Aorta (tissue), 5 donors: Measurements from ENCODE around the gene CFAP157. TPM values are rescaled to one million over a fixed set of nuclear protein-coding genes. Genes with fewer than 3 reads are reported as not detected.
A peak's percentile ranks its signal among the peaks of the same experiment; 100 is the strongest.

Experiments
- ATAC-seq: fragments of 200-7000 bp; cut with Tn5 transposase; one replicate; pipeline ENCODE4 v1.9.1; 2022; ENCODE audit warnings: moderate library complexity; ENCODE audit not compliant: low FRiP score
- DNase-seq, 2 donors: peaks; one replicate each; pipeline ENCODE4 v3.0.0-alpha.2; 2020
- H3K27ac ChIP-seq, 2 donors: one replicate each; pipeline ENCODE4 v1.5.1; 2013; ENCODE audit warnings: low read length in 2 of 2, mild to moderate bottlenecking in 2 of 2, moderate library complexity in 2 of 2, control low read depth in 1 of 2, inconsistent platforms in 1 of 2, low read depth in 1 of 2
- H3K27me3 ChIP-seq, 2 donors: one replicate each; pipeline ENCODE4 v1.6.1; 2013; ENCODE audit warnings: control low read depth in 1 of 2, low read length in 1 of 2, mild to moderate bottlenecking in 1 of 2, moderate library complexity in 1 of 2; ENCODE audit not compliant: insufficient read depth in 2 of 2, control insufficient read depth in 1 of 2
- H3K36me3 ChIP-seq, 2 donors: one replicate each; pipeline ENCODE4 v1.6.1; 2013; ENCODE audit warnings: control low read depth in 1 of 2, low read length in 1 of 2, mild to moderate bottlenecking in 1 of 2; ENCODE audit not compliant: insufficient read depth in 2 of 2, control insufficient read depth in 1 of 2
- H3K4me1 ChIP-seq, 2 donors: one replicate each; pipeline ENCODE4 v1.6.1; 2013; ENCODE audit warnings: low read length in 2 of 2, control low read depth in 1 of 2, mild to moderate bottlenecking in 1 of 2, moderate library complexity in 1 of 2; ENCODE audit not compliant: insufficient read depth in 2 of 2, control insufficient read depth in 1 of 2
- H3K4me3 ChIP-seq, 2 donors: one replicate each; pipeline ENCODE4 v1.5.1; 2013; ENCODE audit warnings: low read length in 2 of 2, control low read depth in 1 of 2, mild to moderate bottlenecking in 1 of 2
- H3K9me3 ChIP-seq: one replicate; pipeline ENCODE4 v1.6.1; 2013; ENCODE audit warnings: mild to moderate bottlenecking, low read length; ENCODE audit not compliant: control insufficient read depth
- WGBS, 2 donors: extraction: QIAGEN DNeasy Blood & Tissue Kit; methylation state at CpG; one replicate each; pipeline ENCODE4 v1.1.7; 2013; 5-methylcytosine and 5-hydroxymethylcytosine counted together
- intact Hi-C, 2 donors: fragments of 100-400 bp; cut with DNase I; formaldehyde crosslinking; loops; one replicate each; pipeline versions ENCODE4 v1.14.2 to v1.15.0; 2022
- polyA plus RNA-seq, 2 donors: library from polyadenylated mRNA; stranded (reverse); fragments of 200-250 nt; gene quantifications; one replicate each; pipeline ENCODE4 v1.2.3, GENCODE V29; 2013
- total RNA-seq, 2 donors: library from RNA; stranded (reverse); fragmentation: NEBNext Ultra II Directional; extraction: Animal tissue kit (Norgen Biotek cat#: 25700); gene quantifications; one replicate each; pipeline ENCODE4 v1.2.1, GENCODE V29; 2021
- donor health status: healthy with polysubstance abuse.
- donor health status: Bipolar disorder and iron deficiency.
- donor health status: DM: no; HTN: no; CAD: no.
- donor health status: DM: no; HTN: no; CAD: no.
- donor health status: DM: yes; HTN: yes; CAD: no.

The CFAP157 gene
- total and polyA plus RNA-seq, 4 donors = 0.16 to 0.69 (median 0.60) TPM; not detected in 1

DNA sequence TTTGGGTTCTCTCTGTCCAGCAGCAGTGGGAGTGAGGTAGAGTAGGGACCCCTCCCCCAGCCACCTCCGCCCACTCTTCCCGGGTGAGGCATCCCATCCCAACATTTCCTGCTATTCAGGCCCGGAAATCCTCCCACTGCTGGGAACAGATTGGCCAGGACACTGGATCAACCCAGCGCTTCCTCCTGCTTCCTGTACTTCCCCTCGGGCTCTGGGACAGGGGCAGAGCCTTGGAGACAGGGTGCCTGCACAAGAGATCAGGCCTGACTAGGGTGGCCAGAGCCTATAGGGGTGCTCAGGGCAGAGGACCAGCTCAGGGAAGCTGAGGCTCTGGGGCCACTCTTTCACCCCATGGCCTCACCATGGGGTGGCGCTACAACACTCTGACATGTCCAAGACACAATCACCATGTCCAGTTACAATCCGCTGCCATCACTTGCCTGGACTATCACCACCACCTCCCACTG, 57.2 kb downstream of the CFAP157 start:
- Histone ChIP-seq H3K27me3 (no peaks in the 10 kb centered on the region), H3K27ac (no peak overlapping the region), H3K4me3 (no peak overlapping the region), H3K9me3 (no peaks in the 10 kb centered on the region), H3K36me3 (no peaks in the 10 kb centered on the region), H3K4me1 (no peaks in the 10 kb centered on the region)
- intact Hi-C loops = no loop called here
- WGBS, 2 donors = 59 to 64% methylated on average over 7 of the region's 7 CpGs
- DNase-seq = peak in 1 of 2 donors; percentile 80
- peak; percentile 49 for ATAC-seq

DNA sequence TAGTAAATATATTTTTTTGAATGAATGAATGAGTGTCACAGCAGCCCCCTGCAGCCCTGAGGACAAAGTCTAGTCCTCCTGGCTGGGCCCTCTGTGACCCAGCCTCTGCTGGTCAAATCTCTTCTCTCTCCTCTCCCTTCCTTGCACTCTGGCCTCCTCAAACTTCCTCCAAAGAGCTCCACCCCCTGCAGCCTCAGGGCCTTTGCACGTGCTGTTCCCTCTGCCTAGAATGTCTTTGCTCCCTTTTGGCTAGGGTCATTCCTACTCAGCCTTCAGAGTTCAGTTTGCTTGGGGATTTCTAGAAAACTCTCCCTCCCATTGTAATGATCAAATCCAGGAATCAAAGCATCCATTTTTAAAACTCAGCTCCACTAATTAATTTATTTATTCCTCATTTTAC, 58.6 kb downstream of the CFAP157 start:
- Histone ChIP-seq H3K4me1 (no peaks in the 10 kb centered on the region), H3K36me3 (no peaks in the 10 kb centered on the region)
- WGBS, 2 donors = 92 to 96% methylated on average over 1 of the region's 1 CpG

More for the DNA sequence above, 58.6 kb downstream of the CFAP157 start:
- ATAC-seq (no peak), DNase-seq (no peak)
- H3K27me3 ChIP-seq = no peaks in the 10 kb centered on the region
- no peaks in the 10 kb centered on the region for H3K9me3 ChIP-seq
- no peak overlapping the region for H3K27ac ChIP-seq
- intact Hi-C loops = no loop called here
- no peak overlapping the region for H3K4me3 ChIP-seq

Other genes with a start within 250 kb of the CFAP157 start
- 10 to 100 TPM; 50.0 to 69.0 TPM for gene STXBP1, start 94.7 kb upstream of the CFAP157 start, total RNA-seq
- 10 to 100 TPM in 1 of 2 donors, 1 to 10 TPM in 1; 6.6 to 20.7 TPM for gene STXBP1, start 94.7 kb upstream of the CFAP157 start, polyA plus RNA-seq
- gene PTRH1, start 8.7 kb downstream of the CFAP157 start, total RNA-seq = 10 to 100 TPM in 1 of 2 donors, 1 to 10 TPM in 1; 9.8 to 12.2 TPM
- gene PTRH1, start 8.7 kb downstream of the CFAP157 start, polyA plus RNA-seq = 10 to 100 TPM; 12.1 to 23.2 TPM
- under 1 TPM; 0.16 to 0.30 TPM for gene TTC16, start 9.1 kb downstream of the CFAP157 start, total RNA-seq
- not detected for gene TTC16, start 9.1 kb downstream of the CFAP157 start, polyA plus RNA-seq
- gene TOR2A, start 28.3 kb downstream of the CFAP157 start, total RNA-seq = 1 to 10 TPM; 5.8 to 8.0 TPM
- gene TOR2A, start 28.3 kb downstream of the CFAP157 start, polyA plus RNA-seq = 10 to 100 TPM in 1 of 2 donors, 1 to 10 TPM in 1; 4.5 to 12.7 TPM
- 10 to 100 TPM; 19.7 to 34.8 TPM for gene SH2D3C, start 71.7 kb downstream of the CFAP157 start, total RNA-seq
- gene SH2D3C, start 71.7 kb downstream of the CFAP157 start, polyA plus RNA-seq = 1 to 10 TPM in 1 of 2 donors, under 1 TPM in 1; 0.13 to 2.0 TPM
- gene CDK9, start 79.0 kb downstream of the CFAP157 start, total RNA-seq = 100 to 1,000 TPM; 103 to 131 TPM
- gene CDK9, start 79.0 kb downstream of the CFAP157 start, polyA plus RNA-seq = 100 to 1,000 TPM in 1 of 2 donors, 10 to 100 TPM in 1; 29.3 to 115 TPM
- gene FPGS, start 95.9 kb downstream of the CFAP157 start, total RNA-seq = 10 to 100 TPM; 61.9 to 77.7 TPM
- gene FPGS, start 95.9 kb downstream of the CFAP157 start, polyA plus RNA-seq = 100 to 1,000 TPM in 1 of 2 donors, 10 to 100 TPM in 1; 15.2 to 116 TPM
- 100 to 1,000 TPM; 339 to 538 TPM for gene ENG, start 147.7 kb downstream of the CFAP157 start, total RNA-seq
- gene ENG, start 147.7 kb downstream of the CFAP157 start, polyA plus RNA-seq = 100 to 1,000 TPM in 1 of 2 donors, 10 to 100 TPM in 1; 46.1 to 191 TPM
- gene AK1, start 170.7 kb downstream of the CFAP157 start, total RNA-seq = 10 to 100 TPM; 92.4 to 99.5 TPM
- 100 to 1,000 TPM; 111 to 168 TPM for gene AK1, start 170.7 kb downstream of the CFAP157 start, polyA plus RNA-seq
- 100 to 1,000 TPM; 103 to 125 TPM for gene ST6GALNAC6, start 192.6 kb downstream of the CFAP157 start, total RNA-seq
- 100 to 1,000 TPM; 125 to 176 TPM for gene ST6GALNAC6, start 192.6 kb downstream of the CFAP157 start, polyA plus RNA-seq
- gene ST6GALNAC4, start 210.1 kb downstream of the CFAP157 start, total RNA-seq = 10 to 100 TPM; 34.9 to 46.5 TPM
- gene ST6GALNAC4, start 210.1 kb downstream of the CFAP157 start, polyA plus RNA-seq = 10 to 100 TPM; 17.7 to 25.5 TPM
- 1 to 10 TPM; 3.0 TPM for gene PIP5KL1, start 223.8 kb downstream of the CFAP157 start, total RNA-seq
- 1 to 10 TPM; 1.4 to 4.5 TPM for gene PIP5KL1, start 223.8 kb downstream of the CFAP157 start, polyA plus RNA-seq
- gene DPM2, start 230.9 kb downstream of the CFAP157 start, total RNA-seq = 10 to 100 TPM; 20.0 to 26.3 TPM
- gene DPM2, start 230.9 kb downstream of the CFAP157 start, polyA plus RNA-seq = 10 to 100 TPM; 18.2 to 22.7 TPM